Large intestine (tissue), 3 donors: ENCODE results near the gene UCP3. TPM values are rescaled to one million over a fixed set of nuclear protein-coding genes. Genes with fewer than 3 reads are reported as not detected.

ENCODE experiments used
- DNase-seq, 2 donors: peaks; one replicate each; pipeline versions ENCODE4 v3.0.0 to v3.0.0-alpha.2; 2013
- H3K27ac ChIP-seq: one replicate; pipeline ENCODE4 v1.5.1; 2013; ENCODE audit warnings: low read length
- H3K27me3 ChIP-seq: 2 replicates; pipeline ENCODE4 v1.6.1; 2013; ENCODE audit warnings: low read length; ENCODE audit not compliant: control insufficient read depth, insufficient read depth
- H3K36me3 ChIP-seq: 2 replicates; pipeline ENCODE4 v1.6.1; 2013; ENCODE audit warnings: low read length; ENCODE audit not compliant: control insufficient read depth, insufficient read depth
- H3K4me1 ChIP-seq: one replicate; pipeline ENCODE4 v1.6.1; 2013; ENCODE audit warnings: low read length; ENCODE audit not compliant: control insufficient read depth, insufficient read depth
- H3K4me3 ChIP-seq: one replicate; pipeline ENCODE4 v1.5.1; 2013; ENCODE audit warnings: low read length
- H3K9me3 ChIP-seq: one replicate; pipeline ENCODE4 v1.6.1; 2013; ENCODE audit warnings: mild to moderate bottlenecking, low read depth, low read length, moderate library complexity; ENCODE audit not compliant: control insufficient read depth
- WGBS: methylation state at CpG from one replicate; pipeline ENCODE4 v1.1.5; 2013; ENCODE audit warnings: low lambda C conversion rate; ENCODE audit not compliant: insufficient coverage; 5-methylcytosine and 5-hydroxymethylcytosine counted together
- polyA plus RNA-seq: library from polyadenylated mRNA; unstranded; fragments of 120-200 nt; gene quantifications from one replicate; pipeline ENCODE4 v1.2.1, GENCODE V29; 2013

Gene UCP3
- polyA plus RNA-seq, 1 donor, result 2.3 TPM

- WGBS, result no CpG with 5 or more reads among the region's 3 CpGs
- no peaks in the 10 kb centered on the region for H3K27me3 ChIP-seq
- H3K4me3 ChIP-seq, result no peak overlapping the region
- no peak overlapping the region for H3K27ac ChIP-seq
- peaks cover 11% of the 10 kb centered on the region for H3K36me3 ChIP-seq
- H3K4me1 ChIP-seq, result peaks cover 10% of the 10 kb centered on the region
- peak in 1 of 2 donors; percentile 24 for DNase-seq
- H3K9me3 ChIP-seq, result no peaks in the 10 kb centered on the region
Observed at GRCh38 chr11:74009230-74009547, 304 bp upstream of the UCP3 start.

DNA sequence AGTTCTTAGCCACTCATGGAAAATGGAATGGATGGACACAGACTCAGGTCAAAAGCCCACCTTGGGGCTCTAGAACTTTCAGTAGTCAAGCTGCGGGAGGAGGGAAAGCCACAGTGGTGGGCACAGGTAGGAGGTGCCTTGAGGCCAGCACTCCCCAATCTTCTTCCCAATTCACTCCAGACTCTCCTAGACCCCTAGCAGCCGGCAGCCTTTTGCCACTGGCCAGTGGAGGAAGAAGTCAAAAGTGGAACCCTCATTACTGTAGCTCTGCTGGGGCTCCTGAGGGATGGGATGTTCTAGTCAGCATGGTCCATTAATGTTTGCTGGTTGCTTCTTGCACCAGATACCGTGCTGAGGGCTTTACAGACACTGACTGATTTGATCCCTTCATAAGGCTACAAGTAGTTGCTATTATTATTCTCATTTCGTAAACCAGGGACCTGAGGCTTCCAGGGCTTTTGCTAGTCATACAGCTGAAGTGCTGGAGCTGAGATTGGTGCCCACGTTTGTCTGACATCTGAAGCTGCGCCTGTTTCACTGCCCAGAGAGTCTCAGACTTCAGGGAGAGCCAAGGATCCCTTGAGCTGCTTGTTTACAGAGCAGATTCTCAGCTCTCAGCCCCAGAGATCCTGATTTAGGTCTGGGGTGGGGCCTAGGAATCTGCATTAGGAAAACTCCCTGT is 1.1 kb downstream of the UCP3 start:
- H3K27ac ChIP-seq, result no peak overlapping the region
- peaks cover 10% of the 10 kb centered on the region for H3K4me1 ChIP-seq
- no CpG with 5 or more reads among the region's 6 CpGs for WGBS
- no peaks in the 10 kb centered on the region for H3K27me3 ChIP-seq
- DNase-seq, result no peak
- no peak overlapping the region for H3K4me3 ChIP-seq
- peaks cover 4% of the 10 kb centered on the region for H3K36me3 ChIP-seq
- no peaks in the 10 kb centered on the region for H3K9me3 ChIP-seq

DNA sequence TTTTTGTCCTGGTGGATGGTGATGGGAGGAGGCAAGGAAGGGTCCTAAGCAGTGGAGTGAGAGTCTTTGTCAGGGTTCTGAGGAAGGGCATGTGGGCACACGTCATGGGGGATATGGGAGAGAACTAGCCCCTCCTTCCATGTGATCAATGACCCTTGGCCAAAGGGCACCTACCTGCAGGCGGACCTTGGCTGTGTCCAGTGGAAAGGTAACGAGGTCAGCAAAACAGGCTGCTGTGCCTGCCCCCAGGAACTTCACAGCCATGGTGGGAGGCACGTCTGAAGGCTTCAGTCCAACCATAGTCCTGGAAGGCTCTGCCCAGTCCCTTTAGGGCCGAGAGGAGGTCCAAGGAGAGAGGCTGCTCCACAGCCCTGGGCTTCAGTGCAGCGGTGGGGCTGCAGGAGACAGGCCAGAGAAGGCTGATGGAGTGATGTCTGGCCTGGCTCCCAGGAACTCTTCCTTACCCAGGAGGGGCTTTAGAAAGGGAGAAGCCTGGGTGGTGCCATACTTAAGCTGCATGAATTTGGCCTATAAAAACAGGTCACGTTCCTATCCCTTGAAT is 2.1 kb downstream of the UCP3 start:
- no peak for DNase-seq
- WGBS, result no CpG with 5 or more reads among the region's 7 CpGs
- Histone ChIP-seq H3K4me3 (no peak overlapping the region), H3K4me1 (peaks cover 10% of the 10 kb centered on the region), H3K9me3 (no peaks in the 10 kb centered on the region), H3K27me3 (no peaks in the 10 kb centered on the region), H3K36me3 (peaks cover 4% of the 10 kb centered on the region), H3K27ac (no peak overlapping the region)

- WGBS, result no CpG with 5 or more reads among the region's 29 CpGs
- no peak overlapping the region for H3K27ac ChIP-seq
Observed at GRCh38 chr11:74005721-74006517, 3.0 kb downstream of the UCP3 start.

DNA sequence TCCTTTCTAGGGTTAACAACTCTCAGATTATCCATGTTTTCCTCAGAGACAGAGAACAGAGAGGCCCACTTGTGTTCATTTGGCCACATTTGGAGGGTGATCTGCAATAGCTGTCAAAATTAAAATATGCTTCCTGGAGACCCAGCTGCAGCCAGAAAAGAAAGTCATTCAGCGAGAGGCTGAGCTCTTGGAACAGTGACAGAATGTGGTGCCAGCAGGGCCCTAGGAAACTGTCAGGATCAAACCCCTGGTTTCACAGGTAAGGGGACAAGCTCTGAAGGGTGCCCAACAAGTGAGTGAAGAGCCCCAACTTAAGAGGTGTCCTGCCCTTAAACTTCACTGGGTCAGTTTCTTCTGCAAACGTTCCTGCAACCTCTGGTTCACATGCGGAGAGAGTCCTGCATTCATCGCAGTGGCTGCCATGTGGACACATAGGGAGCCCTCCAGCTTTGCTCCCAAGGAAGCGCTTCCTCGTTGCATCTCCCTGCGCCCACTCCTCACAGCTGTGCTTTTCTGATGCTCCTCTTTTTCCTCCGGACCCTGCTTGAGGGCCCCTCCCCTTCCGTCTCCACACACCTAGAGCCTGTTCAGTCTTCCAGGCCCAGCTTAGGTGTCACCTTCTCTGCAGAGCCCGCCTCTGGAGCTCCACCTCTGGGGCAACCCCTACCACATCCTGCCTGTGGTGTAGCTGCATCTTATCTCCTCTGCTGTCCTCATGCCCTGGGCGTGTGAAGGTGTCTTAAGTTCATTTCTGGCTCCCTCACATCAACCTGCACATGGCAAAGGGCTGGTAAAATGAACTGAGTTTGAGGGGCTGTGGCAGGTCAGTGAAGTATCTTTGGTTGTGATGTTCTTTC is 3.9 kb downstream of the UCP3 start:
- Histone ChIP-seq H3K4me1 (peaks cover 10% of the 10 kb centered on the region), H3K27me3 (no peaks in the 10 kb centered on the region), H3K4me3 (no peak overlapping the region), H3K9me3 (no peaks in the 10 kb centered on the region), H3K27ac (no peak overlapping the region), H3K36me3 (peaks cover 4% of the 10 kb centered on the region)
- no CpG with 5 or more reads among the region's 11 CpGs for WGBS
- peak; percentile 80 to 89 for DNase-seq

More at GRCh38 chr11:74005721-74006517, 3.0 kb downstream of the UCP3 start:
- Histone ChIP-seq H3K9me3 (no peaks in the 10 kb centered on the region), H3K4me3 (no peak overlapping the region), H3K27me3 (no peaks in the 10 kb centered on the region), H3K4me1 (peaks cover 10% of the 10 kb centered on the region), H3K36me3 (peaks cover 4% of the 10 kb centered on the region)
- no peak for DNase-seq

DNA sequence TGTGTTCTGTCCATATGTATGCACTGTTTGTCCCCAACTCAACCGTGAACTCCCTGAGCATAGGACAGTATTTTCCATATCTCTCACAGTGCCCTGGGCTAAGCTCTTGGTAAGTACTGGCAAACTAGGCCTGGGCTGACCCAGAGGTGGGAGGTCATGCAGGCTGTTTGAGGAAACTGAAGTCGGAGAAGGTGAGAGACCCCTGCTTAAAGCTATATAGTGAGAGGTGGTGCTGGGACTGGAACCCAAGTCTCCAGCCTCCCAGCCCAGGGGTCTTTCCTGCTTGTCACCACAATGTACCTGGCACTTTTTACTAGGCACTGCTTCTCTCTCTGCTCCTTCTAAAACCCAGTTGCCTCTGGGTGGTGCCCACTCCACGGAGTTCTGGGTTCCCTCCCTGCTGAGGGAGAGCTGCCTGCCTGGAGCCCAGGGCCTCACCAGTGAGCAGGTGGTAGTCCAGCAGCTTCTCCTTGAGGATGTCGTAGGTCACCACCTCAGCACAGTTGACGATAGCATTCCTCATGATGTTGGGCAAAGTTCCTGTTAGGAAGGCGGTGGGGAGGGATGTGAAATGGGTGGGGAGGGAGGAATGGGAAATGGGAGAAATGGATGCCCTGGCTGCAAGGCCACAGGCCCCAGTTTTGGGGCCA is 4.7 kb downstream of the UCP3 start:
- no peak for DNase-seq
- Histone ChIP-seq H3K9me3 (no peaks in the 10 kb centered on the region), H3K36me3 (peaks cover 4% of the 10 kb centered on the region), H3K4me3 (no peak overlapping the region), H3K27me3 (no peaks in the 10 kb centered on the region), H3K4me1 (peaks cover 10% of the 10 kb centered on the region), H3K27ac (no peak overlapping the region)
- no CpG with 5 or more reads among the region's 6 CpGs for WGBS

DNA sequence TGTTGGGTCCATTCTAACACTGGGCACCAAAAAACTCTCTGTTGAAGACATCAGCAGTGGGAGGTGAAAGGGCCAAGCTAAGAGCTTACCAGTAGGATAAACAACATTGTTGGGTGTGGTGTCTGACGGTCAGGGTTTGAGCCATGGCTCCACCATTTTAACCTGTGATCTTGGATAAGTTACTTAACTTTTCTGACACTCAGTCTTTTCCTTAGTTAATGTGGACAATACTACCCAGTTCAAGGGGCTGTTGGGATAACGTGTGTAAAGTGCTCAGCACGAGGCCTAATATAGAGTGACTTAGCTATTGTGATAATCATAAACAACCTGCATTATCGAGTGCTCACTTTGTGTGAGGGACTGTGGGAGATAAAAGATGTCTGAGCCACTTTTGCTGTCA is 6.1 kb downstream of the UCP3 start:
- Histone ChIP-seq H3K4me3 (no peak overlapping the region), H3K9me3 (no peaks in the 10 kb centered on the region), H3K27me3 (no peaks in the 10 kb centered on the region), H3K36me3 (peaks cover 4% of the 10 kb centered on the region), H3K27ac (no peak overlapping the region), H3K4me1 (peaks cover 10% of the 10 kb centered on the region)
- 93% methylated on average over 3 of the region's 4 CpGs for WGBS
- no peak for DNase-seq

- Histone ChIP-seq H3K36me3 (peaks cover 4% of the 10 kb centered on the region), H3K27ac (no peak overlapping the region), H3K4me3 (no peak overlapping the region), H3K27me3 (no peaks in the 10 kb centered on the region), H3K9me3 (no peaks in the 10 kb centered on the region), H3K4me1 (peaks cover 10% of the 10 kb centered on the region)
- WGBS, result no CpG with 5 or more reads among the region's 7 CpGs
- no peak for DNase-seq
Observed at GRCh38 chr11:74001822-74002286, 7.0 kb downstream of the UCP3 start.

GRCh38 chr11:74000307-74001133 is 8.4 kb downstream of the UCP3 start:
- WGBS, result 100% methylated on average over 3 of the region's 14 CpGs
- Histone ChIP-seq H3K4me3 (no peak overlapping the region), H3K27me3 (no peaks in the 10 kb centered on the region), H3K9me3 (no peaks in the 10 kb centered on the region), H3K36me3 (peaks cover 4% of the 10 kb centered on the region), H3K27ac (no peak overlapping the region), H3K4me1 (peaks cover 5% of the 10 kb centered on the region)
- DNase-seq, result no peak
